ENCODE data around the gene BRD7. TPM values are rescaled to one million over a fixed set of nuclear protein-coding genes. Genes with fewer than 3 reads are reported as not detected.
"Not testable (repeated sequence)": the region's sequence is repeated elsewhere in the genome, so short reads cannot be mapped to it uniquely, and the experiment has no call there.

BRD7 gene
- polyA plus RNA-seq, 2 of the 4 experiments (the other 2 are of a cell fraction): 60.4 to 94.5 TPM

DNA sequence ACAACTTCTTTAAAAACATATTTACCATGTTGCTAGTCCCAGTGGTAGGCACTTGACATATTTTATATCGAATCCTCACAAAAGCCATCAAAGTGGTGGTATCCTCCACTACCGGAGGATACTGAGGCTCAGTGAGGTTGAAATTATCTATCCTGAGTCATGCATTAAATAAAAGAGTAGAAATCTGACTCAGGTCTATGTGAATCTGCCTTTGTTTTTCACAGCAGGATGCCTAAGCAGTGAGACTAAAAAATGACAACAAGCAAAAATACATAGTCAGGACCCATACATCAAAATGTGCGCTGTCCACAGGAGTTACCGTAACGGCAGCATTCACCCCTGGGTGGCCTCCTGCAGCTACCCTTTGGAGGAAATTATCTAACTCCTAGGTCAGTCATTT is 17.7 kb downstream of the BRD7 start:
- Histone ChIP-seq H3K9me3 (no peaks in the 10 kb centered on the region), H3K4me3 (no peak overlapping the region), H3K4me1 (no peaks in the 10 kb centered on the region), H3K27ac (no peak overlapping the region), H3K4me2 (no peak overlapping the region)
- no peak for TF ChIP-seq HMGXB4 (CRISPR knock-in tag; IDR thresholded peaks at IDR 0.05; ENCODE audit: borderline replicate concordance)
- TF ChIP-seq, protein P1, sequence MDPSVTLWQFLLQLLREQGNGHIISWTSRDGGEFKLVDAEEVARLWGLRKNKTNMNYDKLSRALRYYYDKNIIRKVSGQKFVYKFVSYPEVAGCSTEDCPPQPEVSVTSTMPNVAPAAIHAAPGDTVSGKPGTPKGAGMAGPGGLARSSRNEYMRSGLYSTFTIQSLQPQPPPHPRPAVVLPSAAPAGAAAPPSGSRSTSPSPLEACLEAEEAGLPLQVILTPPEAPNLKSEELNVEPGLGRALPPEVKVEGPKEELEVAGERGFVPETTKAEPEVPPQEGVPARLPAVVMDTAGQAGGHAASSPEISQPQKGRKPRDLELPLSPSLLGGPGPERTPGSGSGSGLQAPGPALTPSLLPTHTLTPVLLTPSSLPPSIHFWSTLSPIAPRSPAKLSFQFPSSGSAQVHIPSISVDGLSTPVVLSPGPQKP (IDR thresholded peaks at IDR 0.05; ENCODE audit: low read depth, low read length): no peak
- no peak for TF ChIP-seq JUNB (IDR thresholded peaks at IDR 0.05)
- TF ChIP-seq RNF2 (IDR thresholded peaks at IDR 0.05; ENCODE audit: borderline replicate concordance, low read depth): no peak
- TF ChIP-seq TP53 (CRISPR knock-in tag; IDR thresholded peaks at IDR 0.05): no peak
- TF ChIP-seq MYC (IDR thresholded peaks at IDR 0.05; ENCODE audit: borderline replicate concordance, low read length): no peak
- CTCF ChIA-PET: interaction anchor here (0.7 to 0.9 kb wide), 2 partner anchors 19 to 320 kb away, joined by 3 read pairs; no protein-coding TSS in a partner anchor
- FAIRE-seq (no peak), DNase-seq (ENCODE audit: low read depth in 1 of 2, low spot score in 1 of 2) (no peak), ATAC-seq (no peak)
- WGBS (ENCODE audit: missing lambda C conversion rate): 80% methylated on average over 5 of the region's 5 CpGs
- POLR2A ChIA-PET: no interaction called here

- DNase-seq (ENCODE audit: low read depth in 1 of 2, low spot score in 1 of 2); H3K4me3 ChIP-seq; H3K4me2 ChIP-seq; ATAC-seq; CTCF ChIA-PET; POLR2A ChIA-PET; H3K9me3 ChIP-seq; H3K27ac ChIP-seq; H3K4me1 ChIP-seq; FAIRE-seq: not testable (repeated sequence)
- 91% methylated on average over 2 of the region's 2 CpGs for WGBS (ENCODE audit: missing lambda C conversion rate)
Measured at GRCh38 chr16:50345210-50345609, 23.6 kb downstream of the BRD7 start.

- H3K4me1 ChIP-seq; H3K4me2 ChIP-seq; H3K4me3 ChIP-seq; H3K27ac ChIP-seq; DNase-seq (ENCODE audit: low read depth in 1 of 2, low spot score in 1 of 2); FAIRE-seq; H3K9me3 ChIP-seq; POLR2A ChIA-PET; ATAC-seq: not testable (repeated sequence)
- WGBS (ENCODE audit: missing lambda C conversion rate): 85% methylated on average over 8 of the region's 8 CpGs
- CTCF ChIA-PET: interaction anchor here (0.9 kb wide), 1 partner anchor 26 kb away, joined by 3 read pairs; the partner anchor contains the start of gene BRD7
Measured at GRCh38 chr16:50343566-50343965, 25.2 kb downstream of the BRD7 start.

- no peak for FAIRE-seq
- CTCF ChIA-PET: interaction anchor here (1.1 kb wide), 1 partner anchor 325 kb away, joined by 4 read pairs; no protein-coding TSS in a partner anchor
- TF ChIP-seq MYC (IDR thresholded peaks at IDR 0.05; ENCODE audit: borderline replicate concordance, low read length) (no peak), KDM1A (IDR thresholded peaks at IDR 0.05; ENCODE audit: low read depth) (no peak), PBX3 (IDR thresholded peaks at IDR 0.05) (no peak), MAFK (IDR thresholded peaks at IDR 0.05; ENCODE audit: partially characterized antibody) (no peak), BHLHE40 (IDR thresholded peaks at IDR 0.05; ENCODE audit: low read depth, low read length) (no peak), RFX5 (IDR thresholded peaks at IDR 0.05) (no peak), CTCF (IDR thresholded peaks at IDR 0.05) (no peak), NR3C1 (IDR thresholded peaks at IDR 0.05) (no peak), ZSCAN20 (CRISPR knock-in tag; IDR thresholded peaks at IDR 0.05) (no peak), EP300 (IDR thresholded peaks at IDR 0.05) (no peak), JUNB (IDR thresholded peaks at IDR 0.05) (no peak), RCOR1 (IDR thresholded peaks at IDR 0.05; ENCODE audit: low read depth, low read length) (no peak), RARB (CRISPR knock-in tag; IDR thresholded peaks at IDR 0.05) (no peak), HMGXB4 (CRISPR knock-in tag; IDR thresholded peaks at IDR 0.05; ENCODE audit: borderline replicate concordance) (no peak), CHD2 (IDR thresholded peaks at IDR 0.05; ENCODE audit: low read length, partially characterized antibody) (no peak), RAD21 (conservative IDR thresholded peaks at IDR 0.05 in 1 of 2, IDR thresholded peaks at IDR 0.05 in 1 of 2) (no peak), ZC3H11A (IDR thresholded peaks at IDR 0.05) (no peak)
- TF ChIP-seq, protein P2, sequence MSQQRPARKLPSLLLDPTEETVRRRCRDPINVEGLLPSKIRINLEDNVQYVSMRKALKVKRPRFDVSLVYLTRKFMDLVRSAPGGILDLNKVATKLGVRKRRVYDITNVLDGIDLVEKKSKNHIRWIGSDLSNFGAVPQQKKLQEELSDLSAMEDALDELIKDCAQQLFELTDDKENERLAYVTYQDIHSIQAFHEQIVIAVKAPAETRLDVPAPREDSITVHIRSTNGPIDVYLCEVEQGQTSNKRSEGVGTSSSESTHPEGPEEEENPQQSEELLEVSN (IDR thresholded peaks at IDR 0.05; ENCODE audit: borderline replicate concordance, low read depth): no peak
Measured at GRCh38 chr16:50340578-50340977, 28.2 kb downstream of the BRD7 start.

More at GRCh38 chr16:50340578-50340977, 28.2 kb downstream of the BRD7 start:
- Histone ChIP-seq H3K27ac (no peak overlapping the region), H3K4me1 (peaks cover 1% of the 10 kb centered on the region; the same call in 1 of the 3 replicates), H3K4me3 (no peak overlapping the region), H3K4me2 (no peak overlapping the region), H3K9me3 (no peaks in the 10 kb centered on the region)
- no peak for DNase-seq (ENCODE audit: low read depth in 1 of 2, low spot score in 1 of 2)
- WGBS (ENCODE audit: missing lambda C conversion rate): 90% methylated on average over 2 of the region's 2 CpGs
- ATAC-seq: no peak
- POLR2A ChIA-PET: no interaction called here

Measured in A549 (cell line).